C4-2B (cell line): ENCODE results near the gene CACNA1S.

Experiments
- CTCF ChIP-seq: fragments of 450-650 bp; conservative IDR thresholded peaks from 2 replicates; pipeline ENCODE4 v1.5.1; 2017; ENCODE audit warnings: mild to moderate bottlenecking
- ZFX ChIP-seq: fragments of 450-650 bp; IDR thresholded peaks from 2 replicates; pipeline ENCODE4 v1.6.1; 2017

- TF ChIP-seq CTCF (no peak), ZFX (no peak)
These were observed 121.1 kb downstream of the CACNA1S start for GRCh38 chr1:200991097-200991614.
